GM19395 (cell line): ENCODE data around the gene GALNT18.

Source experiments
- ATAC-seq: cut with Tn5 transposase; IDR thresholded peaks from one replicate; pipeline ENCODE4 v1.9.1; 2021; ENCODE audit warnings: mild to moderate bottlenecking, moderate library complexity; ENCODE audit not compliant: unreplicated experiment

The GALNT18 gene

GRCh38 chr11:11588891-11589290 is 32.9 kb downstream of the GALNT18 start:
- ATAC-seq: no peak

- no peak for ATAC-seq
Measured at GRCh38 chr11:11588243-11588642, 33.6 kb downstream of the GALNT18 start.

DNA sequence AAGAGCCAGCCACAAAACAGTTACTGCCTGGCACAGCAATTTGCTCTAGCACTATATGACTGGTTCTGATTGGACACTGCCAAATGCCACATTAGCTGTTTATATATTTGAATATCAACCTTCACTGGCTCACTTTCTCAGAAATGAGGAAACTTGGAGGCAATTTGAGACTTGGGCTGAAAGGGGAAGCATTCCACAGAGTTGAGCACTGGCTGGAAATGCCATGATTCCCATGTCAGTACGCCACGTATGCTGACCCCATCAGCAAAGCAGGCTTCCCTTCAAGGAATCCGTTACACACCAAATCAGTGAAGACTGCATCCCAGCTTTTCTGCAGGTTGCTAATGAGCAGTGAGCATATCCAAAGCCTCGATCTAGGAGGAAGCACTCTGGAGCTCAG is 34.7 kb downstream of the GALNT18 start:
- ATAC-seq: no peak

- ATAC-seq: no peak
Measured at GRCh38 chr11:11586465-11586864, 35.3 kb downstream of the GALNT18 start.

DNA sequence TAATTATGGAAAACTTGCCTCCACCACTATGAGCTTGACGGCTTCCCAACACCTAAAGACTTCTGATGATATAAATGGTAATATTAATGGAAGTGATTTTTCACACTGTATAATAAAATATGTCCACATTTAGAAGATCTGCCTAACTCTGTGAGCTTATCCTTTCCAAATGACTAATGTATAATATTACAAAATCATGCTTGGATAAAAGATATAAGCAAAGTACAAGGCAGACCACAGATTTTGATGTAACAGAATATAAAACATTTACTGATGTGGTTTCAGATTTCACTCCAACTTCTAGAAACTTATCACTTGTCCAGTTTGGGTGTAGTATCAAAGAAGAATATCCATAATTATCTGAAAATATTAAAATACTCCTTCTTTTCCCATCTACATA is 36.9 kb downstream of the GALNT18 start:
- no peak for ATAC-seq

- ATAC-seq: no peak
Measured at GRCh38 chr11:11584530-11584810, 37.3 kb downstream of the GALNT18 start.

GRCh38 chr11:11583801-11584529 is 37.8 kb downstream of the GALNT18 start:
- ATAC-seq: no peak

GRCh38 chr11:11582011-11582701 is 39.6 kb downstream of the GALNT18 start:
- no peak for ATAC-seq

GRCh38 chr11:11581481-11581880 is 40.3 kb downstream of the GALNT18 start:
- ATAC-seq: no peak

DNA sequence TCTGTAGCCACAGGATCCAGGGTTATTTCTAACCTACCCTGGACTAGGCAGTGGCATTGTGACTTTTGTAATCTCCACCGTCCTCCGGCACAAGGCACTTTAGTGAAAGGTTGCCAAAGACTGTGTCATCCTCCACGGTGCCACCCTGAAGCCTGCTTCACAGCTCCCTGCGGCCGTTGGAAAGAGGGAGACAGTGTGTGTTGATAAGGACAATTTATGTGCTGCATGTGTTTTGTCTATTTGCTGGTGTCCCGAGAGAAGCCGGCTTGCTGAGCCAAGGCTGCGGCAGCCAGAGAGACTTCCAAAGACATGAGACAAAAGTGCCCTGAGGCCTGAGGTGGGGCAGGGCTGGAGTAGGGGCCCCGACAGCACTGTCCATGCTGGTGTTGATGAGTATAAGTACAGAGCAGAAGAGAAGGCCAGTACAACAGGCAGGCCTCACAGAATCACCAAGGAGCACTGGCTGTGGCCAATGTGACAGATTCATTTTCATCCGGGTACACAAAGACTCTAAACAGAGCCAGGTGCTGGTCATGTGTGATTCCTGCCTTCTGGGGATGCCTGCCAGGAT is 40.9 kb downstream of the GALNT18 start:
- ATAC-seq: no peak

GRCh38 chr11:11580012-11580411 is 41.8 kb downstream of the GALNT18 start:
- no peak for ATAC-seq

GRCh38 chr11:11579012-11579988 is 42.5 kb downstream of the GALNT18 start:
- no peak for ATAC-seq

DNA sequence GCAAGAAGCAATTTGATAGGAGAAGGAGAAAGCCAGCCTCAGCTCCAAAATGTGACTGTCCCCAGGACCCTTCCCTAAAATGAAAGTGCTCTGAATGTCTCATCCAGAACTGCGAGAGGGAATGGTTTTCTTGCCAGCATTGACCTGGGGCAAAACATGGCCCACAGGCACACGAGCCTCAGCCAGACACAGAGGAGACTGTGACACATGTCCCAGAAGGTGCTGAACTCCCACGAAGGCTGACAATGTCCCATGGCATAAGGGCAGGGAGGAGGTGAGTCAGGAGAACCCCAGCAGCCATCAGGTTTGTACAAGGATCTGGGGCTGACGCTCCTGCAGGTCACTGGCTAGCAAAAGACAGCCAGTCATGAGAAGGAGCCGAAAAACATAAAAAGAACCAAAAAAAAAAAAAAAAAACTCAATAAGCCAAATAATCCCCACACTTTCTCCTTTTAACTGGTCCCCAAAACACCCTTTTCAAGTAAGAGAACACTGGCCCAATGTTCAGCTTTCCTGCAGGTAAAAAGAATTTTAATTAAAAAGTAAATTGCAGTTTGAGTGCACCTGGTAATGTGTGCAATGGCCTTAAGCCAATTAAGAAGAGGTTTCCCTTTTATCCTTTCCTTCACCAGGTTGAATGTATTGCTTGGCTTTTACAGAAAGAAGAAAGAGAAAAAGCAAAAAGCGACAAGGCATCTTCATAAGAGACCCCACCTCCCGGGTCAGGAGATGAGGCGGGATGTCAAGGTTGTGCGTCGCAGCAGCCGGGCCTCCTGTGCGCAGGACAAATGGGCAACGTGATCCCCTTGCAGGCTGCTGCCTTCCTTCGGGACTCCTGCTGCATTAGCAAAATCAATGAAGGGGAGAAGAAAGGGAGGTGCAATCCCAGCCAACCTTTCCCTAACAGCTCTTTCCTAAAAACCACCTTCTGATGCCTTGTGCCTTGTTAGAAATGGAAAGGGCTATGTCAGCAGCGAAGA is 43.6 kb downstream of the GALNT18 start:
- no peak for ATAC-seq

DNA sequence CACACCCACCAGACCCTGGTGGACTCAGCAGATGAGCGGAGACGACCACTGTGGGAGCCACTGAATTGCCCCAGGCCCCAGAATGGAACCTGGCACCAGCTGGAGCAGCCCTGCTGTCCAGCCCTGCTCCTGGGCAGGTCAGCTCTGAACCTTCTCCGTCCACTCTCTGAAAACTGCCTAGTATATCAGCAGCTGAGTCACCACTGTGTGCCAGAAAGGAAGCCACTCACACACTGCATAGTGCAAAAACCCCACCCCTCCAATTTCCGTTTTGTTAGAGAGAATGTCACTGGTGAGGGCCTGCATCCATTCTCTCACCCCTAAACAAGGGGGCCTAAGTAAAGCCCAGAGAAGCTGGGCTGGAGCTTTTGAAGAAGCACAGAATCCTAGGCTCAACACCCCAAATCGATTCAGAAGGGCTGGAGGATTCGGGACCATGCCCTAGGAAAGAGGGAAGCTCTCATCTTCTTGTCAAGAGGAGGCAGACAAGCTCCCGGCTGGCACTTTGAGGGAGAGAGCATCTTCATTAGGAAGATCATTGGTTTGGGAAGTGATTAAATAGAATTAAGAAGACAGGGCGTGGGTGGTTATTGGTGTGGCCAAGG is 44.5 kb downstream of the GALNT18 start:
- ATAC-seq: no peak

DNA sequence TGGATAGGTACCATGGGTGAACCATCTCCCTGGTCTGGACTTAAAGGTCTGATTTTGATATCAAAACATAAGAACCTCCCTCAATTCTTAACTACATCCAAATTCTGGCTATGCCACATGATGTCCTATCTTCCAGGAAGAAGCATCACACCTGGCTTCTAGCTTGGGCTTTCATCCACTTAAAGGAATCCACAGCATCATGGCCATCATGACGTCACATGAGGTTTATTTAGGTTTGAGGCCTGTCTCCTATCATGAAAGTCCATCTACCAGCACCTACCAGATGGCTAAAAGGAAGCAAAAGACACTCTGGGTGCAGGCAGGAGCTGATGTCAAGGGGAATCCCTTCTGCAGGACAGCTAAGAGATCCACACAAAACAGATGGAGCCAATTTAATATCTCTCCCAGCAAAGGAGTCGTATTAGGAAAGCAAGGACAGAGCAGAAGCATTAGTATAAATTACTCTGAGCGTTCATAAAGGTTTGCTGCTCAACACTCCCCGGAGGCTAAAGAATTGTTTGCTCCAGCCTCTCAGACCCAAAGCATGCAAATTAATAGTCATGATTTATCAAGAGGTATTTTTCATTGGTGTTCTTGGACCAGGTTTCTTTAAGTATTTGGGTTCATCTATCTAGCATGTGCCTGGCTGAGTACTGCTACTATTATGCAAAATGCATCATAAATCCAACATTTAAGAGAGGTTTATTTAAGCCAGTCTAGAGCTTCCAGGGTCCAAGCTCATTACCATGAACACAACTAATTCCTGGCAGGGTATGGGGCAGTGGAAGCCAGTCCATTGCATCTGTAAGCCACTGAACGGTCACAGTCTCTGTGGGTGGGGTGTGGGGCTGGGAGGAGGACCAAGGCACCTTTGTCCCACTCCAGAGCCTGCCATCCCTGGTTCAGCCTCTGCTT is 47.2 kb downstream of the GALNT18 start:
- ATAC-seq: no peak

DNA sequence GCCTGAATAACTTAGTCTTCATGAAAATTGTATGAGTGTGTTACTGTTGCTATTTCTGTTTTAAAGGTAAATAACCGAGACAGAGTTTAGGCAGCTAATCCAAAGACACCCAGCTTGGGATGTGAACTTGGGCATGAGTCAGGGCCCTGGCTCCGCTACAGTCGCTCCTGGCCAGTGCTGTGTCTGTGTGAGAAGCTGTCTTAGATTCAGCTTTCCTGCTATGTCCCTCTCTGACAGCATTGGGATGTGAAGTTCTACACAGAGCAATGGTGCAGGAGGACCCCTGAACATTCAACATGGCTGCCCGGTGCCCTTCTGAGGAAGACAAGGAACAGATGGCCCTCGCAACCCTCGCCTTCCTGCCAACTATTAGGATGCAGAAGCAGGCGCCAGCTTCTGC is 49.4 kb downstream of the GALNT18 start:
- ATAC-seq: no peak

- ATAC-seq: no peak
Measured at GRCh38 chr11:11571893-11572292, 49.9 kb downstream of the GALNT18 start.

GRCh38 chr11:11570823-11571222 is 51.0 kb downstream of the GALNT18 start:
- no peak for ATAC-seq
